OCI-LY7 (cell line): ENCODE results near the gene DRAM1. TPM values are rescaled to one million over a fixed set of nuclear protein-coding genes. Genes with fewer than 3 reads are reported as not detected.

Source experiments
- BruUV-seq: library from RNA; stranded (reverse); fragments of 400-500 nt; replicated peaks from 2 replicates; lab custom pipeline; 2021; lab: Mats Ljungman, UMichigan
- CTCF ChIA-PET: fragments of 300-600 bp; sonication (Branson Sonifier 250); formaldehyde crosslinking; loops from one replicate; lab custom pipeline; 2022; ENCODE audit warnings: antibody characterized with exemption; ENCODE audit not compliant: unreplicated experiment; lab: Charles Lee
- POLR2A ChIA-PET: fragments of 300-600 bp; sonication (Branson Sonifier 250); formaldehyde crosslinking; loops from one replicate; lab custom pipeline; 2022; ENCODE audit warnings: antibody characterized with exemption; lab: Charles Lee
- DNase-seq: peaks from one replicate; pipeline ENCODE4 v3.0.0-alpha.2; 2015; ENCODE audit warnings: low spot score
- H2AFZ ChIP-seq: fragments of 200-600 bp; sonication (generic), shearing (Covaris generic); 2 replicates; pipeline ENCODE4 v1.6.1; 2014; ENCODE audit warnings: mild to moderate bottlenecking, antibody characterized with exemption, low read length, moderate library complexity
- H3K27ac ChIP-seq: fragments of 200-600 bp; sonication (generic); 2 replicates; pipeline ENCODE4 v1.5.1; 2014; ENCODE audit warnings: mixed run types, low read depth, mild to moderate bottlenecking, moderate library complexity, low read length, inconsistent platforms; ENCODE audit not compliant: poor library complexity, severe bottlenecking
- H3K36me3 ChIP-seq: fragments of 200-600 bp; sonication (generic); 2 replicates; pipeline ENCODE4 v1.6.1; 2014; ENCODE audit warnings: mild to moderate bottlenecking, antibody characterized with exemption, low read length, moderate library complexity, mixed read lengths; ENCODE audit not compliant: insufficient read depth
- H3K4me1 ChIP-seq: fragments of 200-600 bp; sonication (generic); 2 replicates; pipeline ENCODE4 v1.5.1; 2014; ENCODE audit warnings: mild to moderate bottlenecking, low read length; ENCODE audit not compliant: insufficient read depth, poor library complexity, severe bottlenecking
- H3K4me2 ChIP-seq: fragments of 200-600 bp; sonication (generic); 2 replicates; pipeline ENCODE4 v1.6.1; 2014; ENCODE audit warnings: mild to moderate bottlenecking, low read length
- H3K4me3 ChIP-seq: fragments of 200-600 bp; sonication (generic); 2 replicates; pipeline ENCODE4 v1.5.1; 2014; ENCODE audit warnings: mild to moderate bottlenecking, low read depth, low read length; ENCODE audit not compliant: poor library complexity, severe bottlenecking
- H3K79me2 ChIP-seq: fragments of 200-600 bp; sonication (generic); 2 replicates; pipeline ENCODE4 v1.6.1; 2016; ENCODE audit warnings: low read depth, mild to moderate bottlenecking, low read length, moderate library complexity, mixed read lengths; ENCODE audit not compliant: insufficient read depth
- H3K9me2 ChIP-seq: fragments of 200-600 bp; sonication (generic); 2 replicates; pipeline ENCODE4 v1.6.1; 2016; ENCODE audit warnings: mild to moderate bottlenecking, low read length, mixed read lengths; ENCODE audit not compliant: insufficient read depth
- H3K9me3 ChIP-seq: fragments of 200-600 bp; sonication (generic); 2 replicates; pipeline ENCODE4 v1.6.1; 2014; ENCODE audit warnings: mild to moderate bottlenecking, mixed run types, low read length, mixed read lengths
- H4K20me1 ChIP-seq: fragments of 200-600 bp; sonication (generic); 2 replicates; pipeline ENCODE4 v1.6.1; 2014; ENCODE audit warnings: mild to moderate bottlenecking, antibody characterized with exemption, low read length, moderate library complexity, mixed read lengths; ENCODE audit not compliant: insufficient read depth
- EZH2phosphoT487 ChIP-seq: fragments of 200-600 bp; sonication (generic); IDR thresholded peaks from 2 replicates; pipeline ENCODE4 v1.6.1; 2018; ENCODE audit warnings: low read depth, borderline replicate concordance, mild to moderate bottlenecking, mixed run types, antibody characterized with exemption, low read length, moderate library complexity, mixed read lengths
- intact Hi-C: fragments of 100-400 bp; cut with micrococcal nuclease; formaldehyde crosslinking; loops from one replicate; pipeline ENCODE4 v1.10.0; 2022; ENCODE audit not compliant: unreplicated experiment
- total RNA-seq, 2 experiments: library from RNA; depleted of rRNA in 1 of 2; stranded (reverse); fragments of >200 nt in 1 of 2; shearing (Covaris generic) in 1 of 2; gene quantifications; 2 replicates each; pipeline ENCODE4 v1.2.3, GENCODE V29; 2014 to 2022
- TF ChIP-seq, protein P1 (sequence below): fragments of 200-600 bp; sonication (generic); conservative IDR thresholded peaks from 2 replicates; pipeline ENCODE4 v1.5.1; 2014; ENCODE audit warnings: mild to moderate bottlenecking, antibody characterized with exemption, low read length, moderate library complexity, mixed read lengths

The DRAM1 gene
- total RNA-seq, 2 experiments from 2014 or later: not detected

GRCh38 chr12:101957252-101957959 lies 80.0 kb downstream of the DRAM1 start:
- Histone ChIP-seq H3K4me1 (no peaks in the 10 kb centered on the region), H4K20me1 (no peaks in the 10 kb centered on the region), H3K4me2 (no peak overlapping the region), H3K36me3 (no peaks in the 10 kb centered on the region), H3K4me3 (no peak overlapping the region), H3K27ac (no peak overlapping the region), H3K79me2 (no peaks in the 10 kb centered on the region), H3K9me2 (no peaks in the 10 kb centered on the region), H2AFZ (no peak overlapping the region), H3K9me3 (no peaks in the 10 kb centered on the region)
- BruUV-seq: no TSS peak
- ChIA-PET POLR2A (interaction anchor here (1.3 to 5.7 kb wide), 4 partner anchors 8 to 58 kb away, joined by 4 to 21 read pairs (median 5); no protein-coding TSS in a partner anchor), CTCF (interaction anchor here (1.3 kb wide), 1 partner anchor 10 kb away, joined by 3 read pairs; no protein-coding TSS in a partner anchor)
- intact Hi-C loops: no loop called here
- no peak for DNase-seq
- no peak for TF ChIP-seq EZH2phosphoT487
- TF ChIP-seq, protein P1, sequence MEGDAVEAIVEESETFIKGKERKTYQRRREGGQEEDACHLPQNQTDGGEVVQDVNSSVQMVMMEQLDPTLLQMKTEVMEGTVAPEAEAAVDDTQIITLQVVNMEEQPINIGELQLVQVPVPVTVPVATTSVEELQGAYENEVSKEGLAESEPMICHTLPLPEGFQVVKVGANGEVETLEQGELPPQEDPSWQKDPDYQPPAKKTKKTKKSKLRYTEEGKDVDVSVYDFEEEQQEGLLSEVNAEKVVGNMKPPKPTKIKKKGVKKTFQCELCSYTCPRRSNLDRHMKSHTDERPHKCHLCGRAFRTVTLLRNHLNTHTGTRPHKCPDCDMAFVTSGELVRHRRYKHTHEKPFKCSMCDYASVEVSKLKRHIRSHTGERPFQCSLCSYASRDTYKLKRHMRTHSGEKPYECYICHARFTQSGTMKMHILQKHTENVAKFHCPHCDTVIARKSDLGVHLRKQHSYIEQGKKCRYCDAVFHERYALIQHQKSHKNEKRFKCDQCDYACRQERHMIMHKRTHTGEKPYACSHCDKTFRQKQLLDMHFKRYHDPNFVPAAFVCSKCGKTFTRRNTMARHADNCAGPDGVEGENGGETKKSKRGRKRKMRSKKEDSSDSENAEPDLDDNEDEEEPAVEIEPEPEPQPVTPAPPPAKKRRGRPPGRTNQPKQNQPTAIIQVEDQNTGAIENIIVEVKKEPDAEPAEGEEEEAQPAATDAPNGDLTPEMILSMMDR: no peak

- H4K20me1 ChIP-seq: no peaks in the 10 kb centered on the region
- H3K4me1 ChIP-seq: no peaks in the 10 kb centered on the region
- no peak overlapping the region for H3K4me2 ChIP-seq
- no peak for DNase-seq
- no peaks in the 10 kb centered on the region for H3K36me3 ChIP-seq
- ChIA-PET POLR2A (interaction anchor here (0.8 to 5.7 kb wide), 3 partner anchors 9 to 17 kb away, joined by 3 to 21 read pairs (median 4); no protein-coding TSS in a partner anchor), CTCF (no interaction called here)
- no peak overlapping the region for H3K4me3 ChIP-seq
- BruUV-seq: no TSS peak
- H3K79me2 ChIP-seq: no peaks in the 10 kb centered on the region
- no peaks in the 10 kb centered on the region for H3K9me2 ChIP-seq
- no peaks in the 10 kb centered on the region for H3K9me3 ChIP-seq
- no peak overlapping the region for H2AFZ ChIP-seq
- no peak overlapping the region for H3K27ac ChIP-seq
- intact Hi-C loops: no loop called here
- TF ChIP-seq EZH2phosphoT487: no peak
- TF ChIP-seq, protein P1: no peak
These were observed 82.2 kb downstream of the DRAM1 start for GRCh38 chr12:101959607-101960006.

- no peak for DNase-seq
- no peaks in the 10 kb centered on the region for H3K36me3 ChIP-seq
- TF ChIP-seq EZH2phosphoT487: no peak
- TF ChIP-seq, protein P1: no peak
- no peak overlapping the region for H2AFZ ChIP-seq
- no peak overlapping the region for H3K4me3 ChIP-seq
- ChIA-PET POLR2A (interaction anchor here (4.2 kb wide), 1 partner anchor 13 kb away, joined by 21 read pairs; no protein-coding TSS in a partner anchor), CTCF (no interaction called here)
- BruUV-seq: no TSS peak
- intact Hi-C loops: no loop called here
- H4K20me1 ChIP-seq: no peaks in the 10 kb centered on the region
- H3K9me2 ChIP-seq: no peaks in the 10 kb centered on the region
- H3K4me2 ChIP-seq: no peak overlapping the region
- no peaks in the 10 kb centered on the region for H3K9me3 ChIP-seq
- H3K79me2 ChIP-seq: no peaks in the 10 kb centered on the region
- H3K27ac ChIP-seq: no peak overlapping the region
- peaks cover 3% of the 10 kb centered on the region for H3K4me1 ChIP-seq
These were observed 85.1 kb downstream of the DRAM1 start for GRCh38 chr12:101962486-101962885.
